CD4-positive, alpha-beta memory T cell (primary cell): ENCODE results near the gene DHX35. TPM values are rescaled to one million over a fixed set of nuclear protein-coding genes. Genes with fewer than 3 reads are reported as not detected.

Source experiments
- CTCF ChIA-PET: fragments of 350-600 bp; sonication (Branson Sonifier 250); formaldehyde crosslinking; loops from one replicate; lab custom pipeline; 2021; ENCODE audit warnings: inconsistent platforms; ENCODE audit not compliant: partially characterized antibody; lab: Charles Lee
- POLR2A ChIA-PET: fragments of 350-600 bp; sonication (Branson Sonifier 250); formaldehyde crosslinking; loops from one replicate; lab custom pipeline; 2021; ENCODE audit not compliant: partially characterized antibody; lab: Charles Lee
- DNase-seq, 5 donors: peaks; one replicate each; pipeline versions ENCODE4 v3.0.0 to v3.0.0-alpha.2; 2020 to 2022; ENCODE audit warnings: mixed read lengths in 1 of 5
- H3K27ac ChIP-seq: one replicate; pipeline ENCODE4 v1.7.0; 2013; ENCODE audit warnings: low read depth, low read length
- H3K27me3 ChIP-seq: 2 replicates; pipeline ENCODE4 v1.7.0; 2013; ENCODE audit warnings: mild to moderate bottlenecking, low read length, moderate library complexity; ENCODE audit not compliant: insufficient read depth
- H3K36me3 ChIP-seq: 2 replicates; pipeline ENCODE4 v1.7.0; 2013; ENCODE audit warnings: mild to moderate bottlenecking, low read length, moderate library complexity; ENCODE audit not compliant: insufficient read depth
- H3K4me1 ChIP-seq: 2 replicates; pipeline ENCODE4 v1.7.0; 2013; ENCODE audit warnings: mild to moderate bottlenecking, low read length, moderate library complexity; ENCODE audit not compliant: insufficient read depth
- H3K4me3 ChIP-seq, 2 donors: one replicate each; pipeline ENCODE4 v1.7.0; 2013; ENCODE audit warnings: low read length in 2 of 2, mild to moderate bottlenecking in 1 of 2
- H3K9me3 ChIP-seq, 2 donors: one replicate each; pipeline ENCODE4 v1.7.0; 2013; ENCODE audit warnings: low read length in 2 of 2, control low read depth in 1 of 2; ENCODE audit not compliant: control insufficient read depth in 1 of 2
- H3K27ac Mint-ChIP-seq, 7 donors: one replicate each; pipeline ENCODE4 v1.8.0; 2020 to 2021; ENCODE audit warnings: mixed read lengths in 7 of 7, mild to moderate bottlenecking in 6 of 7, inconsistent platforms in 3 of 7, moderate library complexity in 3 of 7
- H3K27me3 Mint-ChIP-seq, 2 donors: one replicate each; pipeline ENCODE4 v1.8.0; 2020 to 2021; ENCODE audit warnings: mixed read lengths in 2 of 2
- H3K36me3 Mint-ChIP-seq, 2 donors: one replicate each; pipeline ENCODE4 v1.8.0; 2020 to 2021; ENCODE audit warnings: mixed read lengths in 2 of 2, inconsistent platforms in 1 of 2, mild to moderate bottlenecking in 1 of 2
- H3K4me1 Mint-ChIP-seq, 4 donors: one replicate each; pipeline ENCODE4 v1.8.0; 2020 to 2021; ENCODE audit warnings: mixed read lengths in 4 of 4, mild to moderate bottlenecking in 1 of 4
- H3K4me3 Mint-ChIP-seq, 8 donors: one replicate each; pipeline ENCODE4 v1.8.0; 2020 to 2021; ENCODE audit warnings: mixed read lengths in 8 of 8, mild to moderate bottlenecking in 7 of 8, moderate library complexity in 6 of 8, inconsistent platforms in 3 of 8
- H3K9me3 Mint-ChIP-seq, 8 donors: one replicate each; pipeline ENCODE4 v1.8.0; 2020 to 2021; ENCODE audit warnings: mixed read lengths in 8 of 8, mild to moderate bottlenecking in 5 of 8, inconsistent platforms in 3 of 8, moderate library complexity in 1 of 8
- intact Hi-C: fragments of 100-400 bp; cut with micrococcal nuclease; formaldehyde crosslinking; loops from one replicate; pipeline ENCODE4 v1.15.1; 2023
- polyA plus RNA-seq, 2 donors: library from polyadenylated mRNA; unstranded; fragments of 300-500 nt; fragmentation: Illumina TruSeq; gene quantifications; one replicate each; pipeline ENCODE4 v1.2.3, GENCODE V29; 2021
- total RNA-seq, 2 experiments: library from RNA; stranded (reverse); gene quantifications; one replicate each; pipeline ENCODE4 v1.2.3, GENCODE V29; 2021

The DHX35 gene
- 10 to 100 TPM; 11.5 to 11.8 TPM for total RNA-seq
- polyA plus RNA-seq: 1 to 10 TPM; 2.7 to 8.5 TPM

DNA sequence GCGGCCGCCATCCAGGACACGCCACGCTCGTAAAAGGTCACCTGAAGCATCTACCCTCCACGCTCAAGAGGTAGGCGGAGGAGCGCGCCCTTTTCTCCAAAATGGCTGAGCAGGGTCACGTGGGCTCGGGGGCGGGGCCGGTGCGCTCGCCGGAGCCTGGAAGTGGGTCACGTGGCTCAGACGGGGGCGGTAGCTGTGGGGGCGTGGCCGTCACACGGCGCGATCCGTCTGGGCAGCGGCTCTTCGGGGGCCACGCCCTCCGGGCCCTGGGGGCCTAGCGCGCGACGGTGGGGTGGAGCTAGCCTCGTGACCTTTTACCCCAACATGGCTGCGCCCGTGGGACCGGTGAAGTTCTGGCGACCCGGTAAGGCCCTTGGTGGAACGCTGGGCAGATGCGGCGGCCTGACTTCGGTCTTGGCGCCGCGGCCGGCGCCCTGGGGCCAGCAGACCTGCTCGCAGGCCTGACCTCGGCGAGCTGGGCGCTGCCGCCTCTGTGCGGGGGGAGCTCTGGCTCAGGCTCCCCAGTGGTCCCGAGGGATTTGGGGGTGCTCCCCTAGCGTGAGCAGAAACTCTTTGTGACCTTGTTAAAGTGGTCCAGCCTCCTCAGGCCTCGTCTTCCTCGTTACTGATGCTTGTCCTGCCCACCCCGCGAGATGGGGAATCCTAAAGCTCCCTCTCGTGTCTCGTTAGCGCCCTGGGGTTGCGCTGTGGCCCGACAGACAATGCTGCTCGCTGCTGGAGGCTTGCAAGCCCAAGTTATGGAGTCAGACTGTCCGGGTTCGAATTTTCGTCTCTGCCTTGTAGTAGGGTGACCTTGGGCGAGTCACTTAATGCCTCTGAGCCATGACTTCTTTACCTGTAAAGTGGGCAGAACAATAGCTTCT lies at the start of gene DHX35:
Gene DHX35, plus strand, starts transcription at position 301 of the 884 bp plus-strand sequence. Its CDS starts 24 bp downstream, at position 325.
- Histone ChIP-seq H3K9me3 (no peaks in the 10 kb centered on the region), H3K4me3 (peak within 1 kb of the TSS; percentile 86 to 98), H3K27me3 (no peaks in the 10 kb centered on the region), H3K27ac (peak within 1 kb of the TSS; percentile 76), H3K36me3 (no peaks in the 10 kb centered on the region), H3K4me1 (peaks cover 24% of the 10 kb centered on the region)
- H3K27me3 Mint-ChIP-seq: no peaks in the 10 kb centered on the region
- peaks cover 0 to 14% of the 10 kb centered on the region in 2 donors for H3K36me3 Mint-ChIP-seq
- ChIA-PET POLR2A (interaction anchor here (0.6 to 3.0 kb wide), 25 partner anchors 8 to 527 kb away, joined by 3 to 23 read pairs (median 3); partner anchors contain the start of genes FAM83D, PPP1R16B, RALGAPB and SNHG17), CTCF (interaction anchor here (0.8 to 3.4 kb wide), 25 partner anchors 9 to 490 kb away, joined by 3 to 27 read pairs (median 4); partner anchors contain the start of genes FAM83D, PPP1R16B and RALGAPB)
- H3K4me3 Mint-ChIP-seq: peak within 1 kb of the TSS; percentile 88 to 98 (median 96)
- H3K27ac Mint-ChIP-seq: peak within 1 kb of the TSS; percentile 90 to 98 (median 96)
- H3K9me3 Mint-ChIP-seq: no peaks in the 10 kb centered on the region
- peaks cover 12 to 31% (median 25%) of the 10 kb centered on the region in 4 donors for H3K4me1 Mint-ChIP-seq
- intact Hi-C loops: loop anchor here (1.0 kb wide), 5 partner anchors 36 to 316 kb away; partner anchors contain the start of genes ACTR5, FAM83D and PPP1R16B
- DNase-seq: peak; percentile 98 to 99 (median 98)

DNA sequence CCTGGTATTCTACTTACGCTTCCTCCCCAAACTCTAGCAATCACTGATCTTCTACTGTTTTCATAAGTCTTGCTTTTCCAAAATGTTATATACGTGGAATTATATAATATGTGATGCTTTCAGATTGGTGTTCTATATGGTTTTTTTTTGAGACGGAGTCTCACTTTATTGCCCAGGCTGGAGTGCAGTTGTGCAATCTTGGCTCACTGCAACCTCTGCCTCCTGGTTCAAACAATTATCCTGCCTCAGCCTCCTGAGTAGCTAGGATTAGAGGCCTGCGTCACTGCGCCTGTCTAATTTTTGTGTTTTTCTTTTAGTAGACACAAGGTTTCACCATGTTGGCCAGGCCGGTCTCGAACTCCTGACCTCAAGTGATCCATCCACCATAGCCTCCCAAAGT lies 46.8 kb upstream of the DHX35 start:
- peak overlapping the region in 1 of 7 donors; percentile 48 for H3K27ac Mint-ChIP-seq
- H3K4me3 ChIP-seq: no peak overlapping the region
- no peaks in the 10 kb centered on the region for H3K27me3 Mint-ChIP-seq
- DNase-seq: no peak
- no peak overlapping the region for H3K4me3 Mint-ChIP-seq
- no peaks in the 10 kb centered on the region for H3K9me3 Mint-ChIP-seq
- H3K27ac ChIP-seq: no peak overlapping the region
- H3K36me3 ChIP-seq: peaks cover 53% of the 10 kb centered on the region
- ChIA-PET POLR2A (no interaction called here), CTCF (no interaction called here)
- no peaks in the 10 kb centered on the region for H3K4me1 ChIP-seq
- H3K4me1 Mint-ChIP-seq: peaks cover 0 to 2% (median 0%) of the 10 kb centered on the region in 4 donors
- no peaks in the 10 kb centered on the region for H3K27me3 ChIP-seq
- no peaks in the 10 kb centered on the region for H3K9me3 ChIP-seq
- H3K36me3 Mint-ChIP-seq: peaks cover 25 to 60% of the 10 kb centered on the region in 2 donors
- intact Hi-C loops: no loop called here

- DNase-seq: no peak
- Histone ChIP-seq H3K27ac (no peak overlapping the region), H3K27me3 (no peaks in the 10 kb centered on the region), H3K4me3 (no peak overlapping the region), H3K36me3 (peaks cover 46% of the 10 kb centered on the region), H3K4me1 (no peaks in the 10 kb centered on the region), H3K9me3 (no peaks in the 10 kb centered on the region)
- intact Hi-C loops: no loop called here
- CTCF ChIA-PET: interaction anchor here (1.1 kb wide), 1 partner anchor 186 kb away, joined by 3 read pairs; no protein-coding TSS in a partner anchor
- no peaks in the 10 kb centered on the region for H3K27me3 Mint-ChIP-seq
- peaks cover 0 to 2% (median 0%) of the 10 kb centered on the region in 8 donors for H3K9me3 Mint-ChIP-seq
- peak overlapping the region in 1 of 7 donors; percentile 82 for H3K27ac Mint-ChIP-seq
- peaks cover 0 to 2% (median 0%) of the 10 kb centered on the region in 4 donors for H3K4me1 Mint-ChIP-seq
- POLR2A ChIA-PET: no interaction called here
- H3K36me3 Mint-ChIP-seq: peaks cover 24 to 75% of the 10 kb centered on the region in 2 donors
- H3K4me3 Mint-ChIP-seq: no peak overlapping the region
Measured at GRCh38 chr20:38917657-38918056, 44.5 kb upstream of the DHX35 start.

DNA sequence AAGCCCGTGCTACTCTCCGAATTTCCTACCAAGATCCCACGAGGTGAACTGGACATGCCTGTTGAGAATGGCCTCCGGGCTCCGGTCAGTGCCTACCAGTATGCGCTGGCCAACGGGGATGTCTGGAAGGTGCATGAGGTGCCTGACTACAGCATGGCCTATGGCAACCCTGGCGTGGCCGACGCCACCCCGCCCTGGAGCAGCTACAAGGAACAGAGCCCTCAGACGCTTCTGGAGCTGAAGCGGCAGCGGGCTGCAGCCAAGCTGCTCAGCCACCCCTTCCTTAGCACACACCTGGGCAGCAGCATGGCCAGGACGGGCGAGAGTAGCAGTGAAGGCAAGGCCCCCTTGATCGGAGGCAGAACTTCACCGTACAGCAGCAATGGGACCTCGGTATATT lies 44.0 kb upstream of the DHX35 start:
- intact Hi-C loops: no loop called here
- H3K27me3 Mint-ChIP-seq: no peaks in the 10 kb centered on the region
- peak overlapping the region in 1 of 7 donors; percentile 84 for H3K27ac Mint-ChIP-seq
- DNase-seq: no peak
- Histone ChIP-seq H3K27me3 (no peaks in the 10 kb centered on the region), H3K4me1 (no peaks in the 10 kb centered on the region), H3K36me3 (peaks cover 41% of the 10 kb centered on the region), H3K27ac (no peak overlapping the region), H3K9me3 (no peaks in the 10 kb centered on the region), H3K4me3 (no peak overlapping the region)
- peaks cover 0 to 2% (median 0%) of the 10 kb centered on the region in 4 donors for H3K4me1 Mint-ChIP-seq
- no peak overlapping the region for H3K4me3 Mint-ChIP-seq
- H3K36me3 Mint-ChIP-seq: peaks cover 24 to 74% of the 10 kb centered on the region in 2 donors
- ChIA-PET POLR2A (no interaction called here), CTCF (no interaction called here)
- H3K9me3 Mint-ChIP-seq: peaks cover 0 to 2% (median 0%) of the 10 kb centered on the region in 8 donors

DNA sequence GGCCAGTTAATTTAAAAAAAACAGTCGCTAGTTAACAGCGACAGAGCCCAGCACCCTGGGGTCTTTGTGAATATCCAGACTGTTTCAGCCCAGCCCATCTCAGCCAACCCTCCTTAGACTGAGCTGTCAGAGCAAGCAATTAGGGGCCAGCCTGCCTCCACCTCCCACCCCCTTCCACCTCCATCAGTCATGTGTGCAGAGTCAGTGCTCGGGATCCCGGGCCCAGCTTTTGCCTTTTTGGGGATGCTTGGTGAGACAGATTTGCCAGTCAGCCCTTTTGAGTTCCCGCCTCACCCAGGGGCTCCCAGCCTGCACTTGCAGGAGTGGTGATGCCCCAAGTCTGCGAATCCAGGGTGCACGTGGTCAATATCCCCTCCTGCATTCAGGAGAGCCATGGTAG lies 42.5 kb upstream of the DHX35 start:
- peaks cover 15 to 66% of the 10 kb centered on the region in 2 donors for H3K36me3 Mint-ChIP-seq
- peaks cover 35% of the 10 kb centered on the region for H3K36me3 ChIP-seq
- H3K27me3 ChIP-seq: no peaks in the 10 kb centered on the region
- H3K27ac Mint-ChIP-seq: no peak overlapping the region
- H3K27me3 Mint-ChIP-seq: no peaks in the 10 kb centered on the region
- no peak for DNase-seq
- intact Hi-C loops: no loop called here
- ChIA-PET POLR2A (no interaction called here), CTCF (interaction anchor here (0.7 to 1.4 kb wide), 2 partner anchors 25 to 44 kb away, joined by 3 to 4 read pairs; no protein-coding TSS in a partner anchor)
- H3K27ac ChIP-seq: no peak overlapping the region
- no peaks in the 10 kb centered on the region for H3K4me1 ChIP-seq
- H3K4me3 Mint-ChIP-seq: no peak overlapping the region
- H3K9me3 ChIP-seq: no peaks in the 10 kb centered on the region
- H3K4me3 ChIP-seq: no peak overlapping the region
- peaks cover 0 to 2% (median under 1%) of the 10 kb centered on the region in 4 donors for H3K4me1 Mint-ChIP-seq
- H3K9me3 Mint-ChIP-seq: peaks cover 0 to 2% (median 0%) of the 10 kb centered on the region in 8 donors

GRCh38 chr20:38920411-38920810 lies 41.7 kb upstream of the DHX35 start:
- ChIA-PET CTCF (no interaction called here), POLR2A (no interaction called here)
- Histone ChIP-seq H3K9me3 (no peaks in the 10 kb centered on the region), H3K4me1 (no peaks in the 10 kb centered on the region), H3K4me3 (no peak overlapping the region), H3K27me3 (no peaks in the 10 kb centered on the region), H3K36me3 (peaks cover 35% of the 10 kb centered on the region), H3K27ac (no peak overlapping the region)
- DNase-seq: no peak
- peaks cover 3 to 5% (median 3%) of the 10 kb centered on the region in 4 donors for H3K4me1 Mint-ChIP-seq
- H3K36me3 Mint-ChIP-seq: peaks cover 10 to 58% of the 10 kb centered on the region in 2 donors
- H3K27me3 Mint-ChIP-seq: no peaks in the 10 kb centered on the region
- no peak overlapping the region for H3K27ac Mint-ChIP-seq
- intact Hi-C loops: no loop called here
- H3K4me3 Mint-ChIP-seq: no peak overlapping the region
- peaks cover 0 to 2% (median 0%) of the 10 kb centered on the region in 8 donors for H3K9me3 Mint-ChIP-seq

GRCh38 chr20:38920851-38921250 lies 41.3 kb upstream of the DHX35 start:
- H3K27ac ChIP-seq: no peak overlapping the region
- H3K4me1 Mint-ChIP-seq: peaks cover 3 to 10% (median 6%) of the 10 kb centered on the region in 4 donors
- peaks cover 10 to 54% of the 10 kb centered on the region in 2 donors for H3K36me3 Mint-ChIP-seq
- ChIA-PET POLR2A (no interaction called here), CTCF (interaction anchor here (0.8 kb wide), 1 partner anchor 128 kb away, joined by 3 read pairs; no protein-coding TSS in a partner anchor)
- no peak overlapping the region for H3K4me3 Mint-ChIP-seq
- H3K4me1 ChIP-seq: no peaks in the 10 kb centered on the region
- H3K27me3 ChIP-seq: no peaks in the 10 kb centered on the region
- no peaks in the 10 kb centered on the region for H3K9me3 ChIP-seq
- no peak overlapping the region for H3K27ac Mint-ChIP-seq
- intact Hi-C loops: no loop called here
- no peaks in the 10 kb centered on the region for H3K27me3 Mint-ChIP-seq
- DNase-seq: no peak
- no peak overlapping the region for H3K4me3 ChIP-seq
- H3K9me3 Mint-ChIP-seq: peaks cover 0 to 2% (median 0%) of the 10 kb centered on the region in 8 donors
- H3K36me3 ChIP-seq: peaks cover 30% of the 10 kb centered on the region
